DMS153 treated with DMSO at 0.1 percent for 48 hours (cell line): ENCODE data around the gene RPS29.

Experiments
- DNase-seq: peaks from one replicate; lab custom pipeline; 2025; ENCODE audit not compliant: unreplicated experiment; lab: John Stamatoyannopoulos, UW

RPS29 gene

GRCh38 chr14:49553106-49553505, 33.1 kb downstream of the RPS29 start:
- no peak for DNase-seq

- DNase-seq = no peak
These were observed 34.6 kb downstream of the RPS29 start for GRCh38 chr14:49551569-49551968.

GRCh38 chr14:49550286-49551184, 35.6 kb downstream of the RPS29 start:
- no peak for DNase-seq

GRCh38 chr14:49549881-49550280, 36.3 kb downstream of the RPS29 start:
- no peak for DNase-seq

GRCh38 chr14:49549446-49549845, 36.7 kb downstream of the RPS29 start:
- DNase-seq = no peak

- no peak for DNase-seq
These were observed 39.4 kb downstream of the RPS29 start for GRCh38 chr14:49546766-49547165.

- no peak for DNase-seq
These were observed 40.5 kb downstream of the RPS29 start for GRCh38 chr14:49545716-49546115.

- no peak for DNase-seq
These were observed 41.1 kb downstream of the RPS29 start for GRCh38 chr14:49545071-49545470.

- DNase-seq = no peak
These were observed 45.1 kb downstream of the RPS29 start for GRCh38 chr14:49541049-49541448.

GRCh38 chr14:49538852-49539251, 47.3 kb downstream of the RPS29 start:
- no peak for DNase-seq
